HG02798 (cell line): ENCODE measurements around the gene CHCHD4.
"Not testable (repeated sequence)": the region's sequence is repeated elsewhere in the genome, so short reads cannot be mapped to it uniquely, and the experiment has no call there.

ENCODE experiments used
- ATAC-seq: cut with Tn5 transposase; IDR thresholded peaks from one replicate; pipeline ENCODE4 v1.9.1; 2021; ENCODE audit warnings: mild to moderate bottlenecking; ENCODE audit not compliant: unreplicated experiment, poor library complexity

Gene CHCHD4

DNA sequence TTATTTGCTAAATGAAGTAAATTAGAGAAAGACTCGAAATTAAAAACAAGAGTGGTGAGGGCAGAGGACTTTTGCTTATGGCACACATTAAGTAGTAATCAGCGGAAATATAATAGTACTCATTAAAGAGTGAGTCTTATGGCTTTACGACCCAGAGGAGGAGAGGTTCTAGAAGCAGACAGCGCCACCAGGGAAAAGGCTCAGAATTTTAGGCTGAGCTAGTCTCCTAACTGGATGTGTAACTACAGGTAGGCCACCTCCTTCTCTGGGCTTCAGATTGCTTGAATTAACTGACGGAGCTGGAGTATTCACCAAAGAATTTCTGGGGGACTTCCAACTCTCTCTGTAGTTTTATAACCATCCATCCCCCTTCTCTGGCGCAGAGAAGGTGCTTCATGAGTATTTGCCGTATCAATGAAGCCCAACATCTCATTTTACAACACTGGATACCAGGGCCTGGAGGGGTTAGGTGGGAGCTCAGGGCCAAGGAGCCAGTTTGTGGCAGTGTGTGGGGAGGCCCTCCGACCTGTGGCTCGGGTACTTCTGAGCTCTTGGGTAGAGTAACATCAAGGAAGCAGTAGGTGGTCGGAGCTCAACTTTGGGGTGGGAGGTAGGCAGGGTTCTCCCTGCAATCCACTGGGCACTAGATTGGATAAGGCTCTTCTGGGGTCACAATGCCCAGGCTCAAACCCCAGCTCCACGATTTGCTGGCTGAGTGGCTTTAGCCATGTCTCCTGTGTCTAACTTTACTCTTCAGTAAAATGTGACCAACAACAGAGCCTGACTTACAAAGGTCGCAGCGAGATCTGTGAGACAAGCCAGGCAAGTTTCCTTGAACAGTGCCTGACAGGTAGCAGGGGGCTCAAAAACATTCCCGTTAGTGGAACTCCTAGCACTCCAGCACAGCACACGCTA is 1.1 kb downstream of the CHCHD4 start:
- no peak for ATAC-seq

GRCh38 chr3:14122301-14122700 is 2.4 kb downstream of the CHCHD4 start:
- ATAC-seq, result no peak

GRCh38 chr3:14121859-14122258 is 2.8 kb downstream of the CHCHD4 start:
- no peak for ATAC-seq

DNA sequence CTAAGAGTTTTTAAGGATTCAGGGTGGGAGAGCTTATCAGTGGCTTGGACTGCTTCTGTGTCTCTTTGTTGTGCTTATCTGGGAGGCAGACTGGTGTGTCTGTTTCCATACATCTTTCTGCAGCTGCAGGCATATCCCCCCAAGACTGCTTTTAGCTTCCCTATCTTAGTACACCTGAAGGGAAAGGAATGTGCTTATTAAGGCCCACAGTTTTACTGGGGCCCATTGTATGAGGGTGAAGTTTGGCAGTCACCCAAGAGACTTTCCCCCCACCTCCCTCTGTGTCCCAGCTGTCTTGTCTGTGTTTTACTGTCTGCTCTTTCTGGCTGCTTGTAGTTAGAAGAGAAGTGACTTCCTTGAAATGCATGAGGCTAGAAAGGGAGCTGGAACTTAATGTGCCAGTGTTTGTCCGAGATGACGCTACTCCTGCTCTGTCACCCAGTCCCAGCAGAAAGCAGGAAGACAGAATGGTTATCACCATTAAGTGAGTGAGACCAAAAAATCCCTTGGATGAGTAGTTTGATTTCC is 3.7 kb downstream of the CHCHD4 start:
- ATAC-seq, result not testable (repeated sequence)

GRCh38 chr3:14120111-14120920 is 4.4 kb downstream of the CHCHD4 start:
- no peak for ATAC-seq

- ATAC-seq, result no peak
Observed at GRCh38 chr3:14119651-14120050, 5.0 kb downstream of the CHCHD4 start.

DNA sequence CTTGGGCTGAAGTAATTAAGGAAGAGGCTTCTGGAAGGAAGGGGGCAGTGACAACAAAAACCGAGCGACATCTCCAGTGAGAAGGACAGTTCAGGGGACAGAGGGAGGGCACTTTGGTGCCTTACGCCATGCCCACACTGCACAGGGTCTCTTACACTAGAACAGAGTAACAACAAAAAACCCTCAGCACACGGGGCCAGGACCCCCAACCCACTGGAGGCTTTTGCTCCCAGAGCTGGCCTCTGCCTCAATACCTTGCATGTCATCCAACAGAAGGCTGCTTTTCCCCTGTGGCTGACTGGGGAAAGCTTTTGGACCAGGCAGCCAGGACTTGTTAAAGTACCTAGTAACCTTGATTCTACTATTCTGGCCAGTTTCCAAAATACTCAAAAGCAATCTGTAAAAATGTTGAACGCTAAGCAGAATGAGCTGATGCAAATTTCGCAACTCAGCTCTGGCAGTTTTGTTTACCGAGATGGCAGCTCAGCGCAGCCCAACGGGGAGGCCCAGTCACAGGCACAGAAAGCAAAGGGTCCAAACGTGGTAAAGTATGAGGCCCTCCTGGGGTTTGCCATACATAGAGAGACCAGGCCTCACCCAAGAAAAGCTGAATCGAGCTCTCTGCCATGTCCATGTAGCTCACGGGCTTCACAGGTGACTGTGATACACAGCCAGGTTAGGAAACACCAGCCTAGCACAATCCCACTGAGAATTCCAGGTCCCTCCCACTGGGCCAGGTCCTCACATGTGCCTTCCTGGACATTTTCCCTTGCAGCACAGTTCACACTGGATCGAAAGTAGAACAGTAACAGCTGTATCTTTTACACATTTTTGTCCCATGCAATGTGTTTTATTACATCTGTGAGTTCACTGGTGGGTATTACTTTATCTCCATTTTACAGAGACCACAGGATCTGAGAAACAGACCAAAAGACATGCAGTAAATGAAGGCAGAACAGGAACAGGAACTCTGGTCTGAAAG is 6.0 kb downstream of the CHCHD4 start:
- ATAC-seq, result no peak

- no peak for ATAC-seq
Observed at GRCh38 chr3:14117468-14118399, 6.9 kb downstream of the CHCHD4 start.

DNA sequence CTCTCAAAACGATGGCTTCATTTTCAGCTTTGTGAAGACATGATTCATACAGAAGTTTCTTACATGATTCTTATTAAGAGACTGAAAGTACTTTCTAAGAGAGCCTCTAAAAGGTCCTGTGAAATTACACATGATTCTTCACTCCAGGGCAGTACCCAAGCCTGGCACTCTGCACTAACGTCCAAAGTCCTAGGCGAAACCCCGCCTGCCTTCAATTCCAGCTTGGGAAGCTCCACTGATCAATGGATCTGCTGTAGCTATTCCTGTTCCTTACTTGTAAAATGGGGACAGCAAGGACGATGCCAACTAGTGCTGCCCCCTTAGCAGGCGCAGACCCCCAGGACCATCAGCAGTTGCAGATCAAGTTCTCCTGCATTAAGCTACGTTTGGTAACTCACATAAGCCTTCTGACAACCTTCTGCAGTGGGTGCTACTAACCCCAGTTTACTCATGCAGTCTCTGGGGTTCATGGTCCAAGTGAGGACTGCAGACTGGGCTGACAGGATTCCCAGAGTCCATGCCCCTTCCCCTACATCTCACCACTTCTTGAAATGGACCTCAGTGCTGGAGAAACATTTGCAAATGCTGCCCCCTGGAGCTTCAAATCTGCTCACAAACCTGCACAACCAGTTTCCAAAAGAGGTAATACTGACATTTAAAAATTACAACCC is 10.6 kb downstream of the CHCHD4 start:
- no peak for ATAC-seq

- ATAC-seq, result no peak
Observed at GRCh38 chr3:14110699-14111098, 14.0 kb downstream of the CHCHD4 start.

DNA sequence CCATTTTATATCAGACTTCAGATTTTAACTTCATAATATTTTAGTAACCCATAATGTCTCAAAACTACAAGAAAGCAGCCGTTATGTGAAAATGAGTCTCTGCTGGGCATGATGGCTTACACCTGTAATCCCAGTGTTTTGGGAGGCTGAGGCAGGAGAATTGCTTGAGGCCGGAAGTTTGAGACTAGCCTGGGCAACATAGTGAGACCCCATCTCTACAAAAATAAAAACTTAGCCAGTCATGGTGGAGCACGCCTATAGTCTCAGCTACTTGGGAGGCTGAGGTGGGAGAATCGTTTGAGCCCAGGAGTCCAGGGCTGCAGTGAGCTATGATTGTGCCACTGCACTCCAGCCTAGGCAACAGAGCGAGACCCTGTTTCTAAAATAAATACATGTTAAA is 14.8 kb downstream of the CHCHD4 start:
- not testable (repeated sequence) for ATAC-seq

GRCh38 chr3:14097616-14098391 is 26.9 kb downstream of the CHCHD4 start:
- no peak for ATAC-seq

- ATAC-seq, result no peak
Observed at GRCh38 chr3:14096742-14097141, 27.9 kb downstream of the CHCHD4 start.

- ATAC-seq, result no peak
Observed at GRCh38 chr3:14093831-14094230, 30.8 kb downstream of the CHCHD4 start.

DNA sequence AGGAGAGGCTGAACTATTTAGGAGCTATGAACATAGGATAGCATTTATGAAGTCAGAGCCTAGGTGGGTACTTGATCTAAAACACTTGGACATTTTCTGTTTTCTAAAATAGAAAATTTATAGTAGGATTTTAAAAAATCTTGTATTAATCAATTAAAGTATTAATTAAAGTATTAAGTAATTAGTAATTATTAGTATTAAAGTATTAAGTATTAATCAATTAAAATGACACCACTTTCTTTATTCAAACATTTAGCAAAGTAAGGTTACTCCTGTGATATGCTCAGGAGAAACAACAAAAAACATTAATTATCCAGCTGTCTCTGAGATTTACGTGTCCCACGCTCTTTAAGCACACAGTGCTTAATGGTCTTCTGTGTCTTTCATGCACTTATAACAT is 32.2 kb downstream of the CHCHD4 start:
- no peak for ATAC-seq

DNA sequence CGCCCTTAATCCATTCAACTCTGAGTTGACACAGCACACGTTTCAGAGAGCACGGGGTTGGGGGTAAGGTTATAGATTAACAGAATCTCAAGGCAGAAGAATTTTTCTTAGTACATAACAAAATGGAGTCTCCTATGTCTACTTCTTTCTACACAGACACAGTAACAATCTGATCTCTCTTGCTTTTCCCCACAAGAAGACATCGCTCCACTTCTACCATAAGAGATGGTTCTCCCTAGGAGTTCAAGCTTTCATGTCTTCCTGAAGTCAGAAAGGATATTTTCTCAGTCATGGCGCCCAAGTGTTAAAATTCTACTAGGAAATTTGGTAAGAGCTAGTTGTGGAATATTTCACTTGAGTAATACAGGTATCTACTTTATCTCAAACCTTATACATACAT is 32.7 kb downstream of the CHCHD4 start:
- not testable (repeated sequence) for ATAC-seq

GRCh38 chr3:14087461-14087860 is 37.2 kb downstream of the CHCHD4 start:
- ATAC-seq, result not testable (repeated sequence)
